Activated CD4-positive, alpha-beta T cell treated with anti-CD3 and anti-CD28 coated beads, Interleukin-2, amount 10 ng/mL, durations not matched to agents 7 days and 5 days (primary cell): ENCODE data around the gene FOXO3. TPM values are rescaled to one million over a fixed set of nuclear protein-coding genes. Genes with fewer than 3 reads are reported as not detected.

Experiments
- CTCF ChIA-PET: fragments of 350-600 bp; sonication (Branson Sonifier 250); formaldehyde crosslinking; loops from one replicate; lab custom pipeline; 2021; ENCODE audit warnings: antibody characterized with exemption; lab: Charles Lee
- POLR2A ChIA-PET: fragments of 350-600 bp; sonication (Branson Sonifier 250); formaldehyde crosslinking; loops from one replicate; lab custom pipeline; 2021; ENCODE audit warnings: antibody characterized with exemption; lab: Charles Lee
- DNase-seq: peaks from one replicate; pipeline ENCODE4 v3.0.0-alpha.2; 2020
- H3K27ac Mint-ChIP-seq: one replicate; pipeline ENCODE4 v1.8.0; 2021; ENCODE audit warnings: mild to moderate bottlenecking, moderate library complexity, mixed read lengths
- H3K27me3 Mint-ChIP-seq: one replicate; pipeline ENCODE4 v1.8.0; 2021; ENCODE audit warnings: mixed read lengths
- H3K36me3 Mint-ChIP-seq: one replicate; pipeline ENCODE4 v1.8.0; 2021; ENCODE audit warnings: low read depth, mixed read lengths
- H3K4me1 Mint-ChIP-seq: one replicate; pipeline ENCODE4 v1.8.0; 2021; ENCODE audit warnings: mixed read lengths
- H3K4me3 Mint-ChIP-seq: one replicate; pipeline ENCODE4 v1.8.0; 2021; ENCODE audit warnings: mild to moderate bottlenecking, moderate library complexity, mixed read lengths
- H3K9me3 Mint-ChIP-seq: one replicate; pipeline ENCODE4 v1.8.0; 2021; ENCODE audit warnings: mixed read lengths
- total RNA-seq, 2 experiments: library from RNA; stranded (reverse); gene quantifications; one replicate each; pipeline ENCODE4 v1.2.3, GENCODE V29; 2021

The FOXO3 gene
- total RNA-seq, 2 experiments from 2014 or later = 11.2 to 12.8 TPM

DNA sequence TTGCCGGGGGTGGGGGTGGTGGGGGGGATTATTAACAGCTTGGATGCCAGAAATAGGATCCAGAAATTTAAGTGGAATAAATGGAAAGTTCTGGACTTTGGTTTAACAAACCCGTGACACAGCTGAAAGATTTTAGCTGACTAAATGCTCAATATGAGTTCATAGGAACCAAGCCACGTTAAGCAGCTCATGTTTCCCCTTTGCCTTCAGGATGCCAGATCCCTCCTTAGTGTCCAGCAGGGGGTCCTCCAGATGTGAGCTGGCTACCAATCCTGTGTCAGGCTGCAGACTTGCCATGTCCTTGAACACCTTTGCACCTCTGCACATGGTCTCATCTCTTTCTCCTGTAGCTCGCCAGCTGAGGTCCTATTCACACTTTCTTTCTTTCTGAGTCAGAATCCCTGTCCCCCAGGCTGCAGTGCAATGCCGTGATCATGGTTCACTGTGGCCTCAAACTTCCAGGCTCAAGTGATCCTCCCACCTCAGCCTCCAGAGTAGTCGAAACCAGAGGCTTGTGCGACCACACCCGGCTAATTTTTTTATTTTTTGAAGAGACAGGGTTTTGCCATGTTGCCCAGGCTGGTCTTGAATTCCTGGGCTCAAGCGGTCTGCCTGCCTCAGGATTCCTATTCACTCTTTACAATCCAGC, 154.2 kb downstream of the FOXO3 start:
- peaks cover 3% of the 10 kb centered on the region for H3K27me3 Mint-ChIP-seq
- no peak overlapping the region for H3K4me3 Mint-ChIP-seq
- H3K27ac Mint-ChIP-seq = no peak overlapping the region
- peaks cover 4% of the 10 kb centered on the region for H3K4me1 Mint-ChIP-seq
- CTCF ChIA-PET = interaction anchor here (0.7 to 1.3 kb wide), 4 partner anchors 8 to 49 kb away, joined by 3 to 4 read pairs (median 4); no protein-coding TSS in a partner anchor
- no peak for DNase-seq
- POLR2A ChIA-PET = no interaction called here
- H3K36me3 Mint-ChIP-seq = no peaks in the 10 kb centered on the region
- no peaks in the 10 kb centered on the region for H3K9me3 Mint-ChIP-seq

DNA sequence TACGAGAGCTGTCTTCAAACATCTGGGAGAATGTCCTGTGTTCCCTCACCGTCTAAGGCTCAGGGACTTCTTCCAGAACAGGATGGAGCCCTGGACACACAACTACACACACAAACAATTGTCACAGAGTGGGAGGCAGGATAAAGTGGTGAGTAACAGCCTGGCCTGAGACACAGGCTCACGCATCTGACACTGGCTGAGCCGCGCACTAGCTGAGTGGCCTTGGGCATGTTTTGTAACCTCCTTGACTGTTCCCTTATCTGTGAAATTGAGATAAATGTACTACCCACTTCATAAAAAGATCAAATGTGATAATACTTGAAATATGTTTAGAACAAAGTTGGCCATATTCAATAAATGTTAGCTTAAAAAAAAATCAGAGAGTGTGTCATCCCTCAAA, 155.1 kb downstream of the FOXO3 start:
- ChIA-PET CTCF (no interaction called here), POLR2A (no interaction called here)
- no peak for DNase-seq
- Mint-ChIP-seq H3K36me3 (no peaks in the 10 kb centered on the region), H3K9me3 (no peaks in the 10 kb centered on the region), H3K27me3 (peaks cover 3% of the 10 kb centered on the region), H3K27ac (no peak overlapping the region), H3K4me3 (no peak overlapping the region), H3K4me1 (peaks cover 4% of the 10 kb centered on the region)

DNA sequence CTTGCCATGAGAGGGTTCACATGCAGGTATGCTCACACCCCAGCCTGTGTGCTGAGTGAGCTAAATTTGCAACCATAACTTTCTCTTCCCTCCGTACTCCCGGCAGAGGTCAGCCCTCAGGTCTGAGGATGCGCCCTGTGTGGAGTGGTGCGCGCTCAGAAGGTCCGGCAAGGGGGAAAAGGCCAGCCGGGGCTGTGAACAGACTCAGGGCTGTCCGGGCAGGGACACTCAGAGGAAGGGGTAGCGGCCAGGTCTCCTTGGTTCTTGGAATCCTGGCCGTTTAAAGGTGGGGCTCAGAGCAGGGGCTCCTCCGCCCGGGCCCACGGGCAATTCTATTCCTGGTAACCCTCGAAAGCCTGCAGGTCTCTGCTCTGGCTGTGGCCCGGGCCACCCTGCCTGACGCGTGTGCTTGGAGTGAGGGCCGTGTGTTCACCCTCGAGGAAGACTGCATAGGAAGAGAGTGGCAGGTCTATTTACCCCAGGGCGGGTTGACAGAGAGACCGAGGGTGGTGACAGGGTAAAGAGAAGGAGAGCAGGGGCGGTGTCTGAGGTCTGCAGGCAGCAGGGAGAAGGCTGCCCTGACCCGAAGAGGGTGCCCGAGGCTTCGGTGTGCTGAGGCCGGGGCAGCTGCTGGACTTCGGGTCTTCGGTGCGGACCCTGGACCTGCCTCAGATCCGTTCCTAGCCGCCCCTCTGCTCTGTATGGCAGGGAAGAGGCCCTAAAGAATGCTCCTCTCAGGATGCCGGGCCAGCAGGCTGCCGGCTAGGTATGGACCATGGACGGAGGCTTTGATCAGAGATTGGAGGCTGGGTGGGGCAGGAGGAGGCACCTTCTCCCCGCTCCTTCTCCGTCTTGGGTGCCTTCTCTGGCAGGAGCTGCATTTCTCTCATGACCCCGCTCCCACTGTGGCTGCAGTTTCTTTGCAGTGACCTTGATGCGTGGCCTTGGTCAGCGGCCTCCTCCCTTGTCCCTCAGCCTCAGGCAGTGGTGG, 156.4 kb downstream of the FOXO3 start:
- POLR2A ChIA-PET = no interaction called here
- H3K9me3 Mint-ChIP-seq = no peaks in the 10 kb centered on the region
- no peak overlapping the region for H3K4me3 Mint-ChIP-seq
- peaks cover 4% of the 10 kb centered on the region for H3K4me1 Mint-ChIP-seq
- no peak for DNase-seq
- H3K36me3 Mint-ChIP-seq = no peaks in the 10 kb centered on the region
- H3K27ac Mint-ChIP-seq = no peak overlapping the region
- peaks cover 5% of the 10 kb centered on the region for H3K27me3 Mint-ChIP-seq
- CTCF ChIA-PET = no interaction called here

DNA sequence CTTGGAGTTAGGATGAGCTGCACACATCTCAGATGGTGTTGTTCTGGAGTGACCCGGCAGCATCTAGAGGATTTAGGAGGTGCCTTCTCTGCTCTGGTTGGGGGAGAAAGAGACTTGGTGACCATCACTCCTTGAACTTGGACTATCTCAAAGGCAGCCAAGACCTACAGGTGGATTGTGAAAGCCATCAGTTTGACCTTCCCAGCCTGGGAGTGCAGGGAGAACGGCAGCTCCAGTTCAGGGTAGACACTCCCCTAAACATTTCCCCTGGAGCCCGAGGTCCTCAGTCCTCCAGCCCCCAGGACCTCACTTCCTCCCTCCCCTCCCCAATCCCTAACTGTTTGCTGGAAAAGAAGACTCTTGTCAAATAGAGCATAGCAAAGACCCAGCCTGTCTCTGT, 158.8 kb downstream of the FOXO3 start:
- H3K4me1 Mint-ChIP-seq = peaks cover under 1% of the 10 kb centered on the region
- ChIA-PET POLR2A (no interaction called here), CTCF (interaction anchor here (0.6 kb wide), 1 partner anchor 124 kb away, joined by 3 read pairs; no protein-coding TSS in a partner anchor)
- no peak overlapping the region for H3K27ac Mint-ChIP-seq
- no peaks in the 10 kb centered on the region for H3K36me3 Mint-ChIP-seq
- peaks cover 2% of the 10 kb centered on the region for H3K27me3 Mint-ChIP-seq
- H3K9me3 Mint-ChIP-seq = peaks cover 8% of the 10 kb centered on the region
- H3K4me3 Mint-ChIP-seq = no peak overlapping the region
- DNase-seq = no peak

DNA sequence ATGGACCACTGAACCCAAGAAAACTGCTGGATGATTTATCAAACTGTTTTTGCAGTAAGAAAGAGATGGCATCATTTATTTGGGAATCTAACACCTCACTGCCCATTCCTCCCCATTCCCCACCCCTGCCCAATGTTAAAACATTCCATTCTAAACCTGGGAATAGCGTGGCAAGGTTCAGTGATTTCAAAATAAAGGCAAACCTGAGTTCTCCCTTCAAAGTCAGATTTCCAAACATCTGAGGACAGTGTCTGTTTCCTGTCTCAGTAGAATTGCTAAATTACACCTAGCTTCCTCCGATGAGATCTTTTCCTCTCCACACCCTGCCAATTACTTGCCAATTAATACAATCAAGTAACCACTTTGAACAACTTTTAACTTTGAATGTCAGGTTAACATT, 160.1 kb downstream of the FOXO3 start:
- DNase-seq = no peak
- Mint-ChIP-seq H3K27me3 (peaks cover 2% of the 10 kb centered on the region), H3K27ac (no peak overlapping the region), H3K4me3 (no peak overlapping the region), H3K36me3 (peaks cover 2% of the 10 kb centered on the region), H3K4me1 (no peaks in the 10 kb centered on the region), H3K9me3 (peaks cover 10% of the 10 kb centered on the region)
- POLR2A ChIA-PET = no interaction called here
- CTCF ChIA-PET = interaction anchor here (1.0 to 1.2 kb wide), 2 partner anchors 10 to 18 kb away, joined by 3 read pairs; no protein-coding TSS in a partner anchor

DNA sequence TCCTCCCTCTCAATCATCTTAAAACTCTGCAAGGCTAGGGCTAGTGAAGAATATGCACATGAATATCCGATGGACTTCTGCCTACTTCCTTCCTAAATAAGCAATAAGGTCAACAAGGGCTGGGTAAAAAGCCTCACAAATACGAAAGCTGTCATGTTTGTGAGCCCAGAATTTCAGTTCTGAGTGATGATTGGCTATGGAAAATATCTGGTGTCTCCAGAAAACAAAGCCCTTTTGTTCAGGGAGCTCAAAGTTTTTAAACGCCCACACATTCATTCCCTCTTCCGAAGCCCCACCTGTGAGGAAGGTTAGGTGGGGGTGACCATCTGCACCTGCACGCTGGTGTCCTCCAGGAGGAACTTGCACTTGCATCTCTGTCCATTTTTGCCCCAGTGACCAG, 160.6 kb downstream of the FOXO3 start:
- H3K27ac Mint-ChIP-seq = no peak overlapping the region
- POLR2A ChIA-PET = no interaction called here

DNA sequence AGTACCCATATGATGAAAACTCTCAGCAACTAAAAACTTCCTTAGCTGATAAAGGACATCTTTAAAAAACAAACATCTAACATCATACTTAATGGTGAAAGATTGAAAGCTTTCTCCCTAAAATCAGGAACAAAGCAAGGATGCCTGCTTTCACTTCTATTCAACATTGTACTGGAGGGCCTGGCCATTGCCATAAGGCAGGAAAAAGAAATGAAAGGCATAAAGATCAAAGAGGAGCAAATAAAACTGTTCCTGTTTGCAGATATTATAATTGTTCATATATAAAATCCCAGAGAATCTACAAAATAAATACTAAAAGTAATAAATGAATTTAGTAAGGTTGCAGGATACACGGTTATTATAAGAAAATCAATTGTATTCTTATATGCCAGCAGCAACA, 162.9 kb downstream of the FOXO3 start:
- ChIA-PET CTCF (interaction anchor here (0.7 to 2.0 kb wide), 3 partner anchors 9 to 261 kb away, joined by 3 to 4 read pairs (median 4); no protein-coding TSS in a partner anchor), POLR2A (no interaction called here)
- peaks cover 10% of the 10 kb centered on the region for H3K9me3 Mint-ChIP-seq
- H3K36me3 Mint-ChIP-seq = peaks cover 2% of the 10 kb centered on the region
- peaks cover 4% of the 10 kb centered on the region for H3K27me3 Mint-ChIP-seq
- H3K27ac Mint-ChIP-seq = no peak overlapping the region
- no peak overlapping the region for H3K4me3 Mint-ChIP-seq
- no peaks in the 10 kb centered on the region for H3K4me1 Mint-ChIP-seq
- DNase-seq = no peak

More for the DNA sequence above, 160.6 kb downstream of the FOXO3 start:
- CTCF ChIA-PET = interaction anchor here (1.0 to 1.2 kb wide), 2 partner anchors 10 to 17 kb away, joined by 3 read pairs; no protein-coding TSS in a partner anchor
- Mint-ChIP-seq H3K9me3 (peaks cover 10% of the 10 kb centered on the region), H3K4me3 (no peak overlapping the region), H3K27me3 (peaks cover 2% of the 10 kb centered on the region), H3K36me3 (peaks cover 2% of the 10 kb centered on the region), H3K4me1 (no peaks in the 10 kb centered on the region)
- no peak for DNase-seq

DNA sequence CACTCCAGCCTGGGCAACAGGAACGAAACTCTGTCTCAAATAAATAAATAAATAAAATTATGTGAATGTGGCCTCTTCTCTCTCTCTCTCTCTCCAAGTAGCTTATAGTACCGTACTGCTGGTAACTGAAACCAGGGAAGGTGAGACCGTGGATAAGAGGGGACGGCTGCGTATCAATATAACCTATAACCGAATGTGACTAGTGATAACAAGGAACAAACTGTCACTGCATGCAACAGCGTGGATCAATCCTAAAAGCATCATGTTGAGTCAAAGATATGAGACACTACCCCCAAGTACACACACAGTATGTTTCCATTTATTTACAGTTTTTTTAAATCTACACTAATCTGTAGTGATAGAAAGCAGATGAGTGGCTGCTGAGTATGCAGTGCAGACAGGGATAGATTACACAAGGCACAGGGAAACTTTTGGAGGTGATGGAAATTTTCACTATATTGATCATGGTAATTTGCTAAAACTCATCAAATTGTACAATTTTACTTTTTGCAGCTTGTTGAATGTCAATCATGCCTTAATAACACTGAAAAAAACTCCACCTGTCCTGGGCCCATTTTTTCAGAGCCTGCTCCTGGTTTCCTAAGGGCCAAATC, 166.1 kb downstream of the FOXO3 start:
- ChIA-PET POLR2A (no interaction called here), CTCF (no interaction called here)
- Mint-ChIP-seq H3K9me3 (peaks cover 10% of the 10 kb centered on the region), H3K4me1 (no peaks in the 10 kb centered on the region), H3K27me3 (peaks cover 2% of the 10 kb centered on the region), H3K36me3 (peaks cover 2% of the 10 kb centered on the region), H3K4me3 (no peak overlapping the region), H3K27ac (no peak overlapping the region)
- DNase-seq = no peak

DNA sequence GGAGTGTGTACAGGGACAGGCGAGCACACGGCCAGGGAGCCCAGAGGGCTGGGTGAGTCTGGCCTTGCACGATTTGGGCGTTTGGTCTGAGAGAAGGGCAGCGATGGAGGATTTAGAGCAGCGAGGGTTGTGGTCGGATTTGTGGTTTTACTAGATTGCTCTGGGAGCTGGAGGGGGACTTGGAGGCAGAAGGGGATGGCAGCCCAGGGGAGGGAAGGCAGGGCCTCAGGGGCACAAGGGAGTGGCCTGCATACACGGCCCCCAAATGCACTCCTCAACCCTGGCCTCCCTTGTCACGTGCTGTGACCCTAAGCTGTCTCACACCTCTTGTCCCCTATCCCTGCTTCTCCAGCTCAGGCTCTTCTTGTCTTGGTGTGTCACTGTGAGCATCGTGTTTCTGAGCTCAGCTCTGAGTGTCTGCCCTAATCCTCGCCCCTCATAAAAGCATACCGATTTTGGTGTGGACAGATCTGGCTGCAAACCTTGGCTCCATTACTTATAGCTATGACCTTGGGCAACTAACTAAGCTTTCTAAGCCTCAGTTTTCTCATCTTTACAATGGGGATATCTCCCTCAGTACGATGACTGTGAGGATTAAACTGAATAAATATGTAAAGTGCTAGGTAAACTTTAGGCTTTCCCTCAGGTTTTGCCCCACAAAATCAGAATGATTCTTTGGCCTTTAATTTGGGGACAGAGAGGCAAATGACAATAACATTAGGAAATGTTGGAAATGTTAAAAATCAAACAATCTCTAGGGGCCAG, 167.4 kb downstream of the FOXO3 start:
- Mint-ChIP-seq H3K4me1 (no peaks in the 10 kb centered on the region), H3K36me3 (peaks cover 2% of the 10 kb centered on the region), H3K4me3 (no peak overlapping the region), H3K27me3 (peaks cover 2% of the 10 kb centered on the region), H3K9me3 (peaks cover 10% of the 10 kb centered on the region), H3K27ac (no peak overlapping the region)
- ChIA-PET CTCF (no interaction called here), POLR2A (no interaction called here)
- DNase-seq = no peak

DNA sequence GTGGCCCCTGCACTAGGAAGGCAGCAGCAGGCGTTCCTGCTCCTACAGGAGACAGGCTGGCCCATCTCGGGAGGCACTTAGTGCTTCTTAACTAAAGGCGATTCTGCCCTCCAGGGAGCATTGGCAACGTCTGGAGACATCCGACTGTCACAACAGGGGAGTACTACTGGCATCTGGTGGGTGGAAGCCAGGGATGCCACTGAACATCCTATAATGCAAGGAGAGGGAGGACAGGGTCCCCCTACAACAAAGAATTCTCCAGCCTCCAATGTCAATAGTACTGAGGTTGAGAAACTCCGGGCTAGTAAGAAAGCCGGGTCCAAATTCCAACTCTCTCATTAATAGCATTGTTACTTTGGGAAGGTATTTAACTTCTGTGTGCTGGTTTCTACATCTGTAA, 168.1 kb downstream of the FOXO3 start:
- POLR2A ChIA-PET = no interaction called here
- H3K9me3 Mint-ChIP-seq = peaks cover 6% of the 10 kb centered on the region
- H3K4me3 Mint-ChIP-seq = no peak overlapping the region
- DNase-seq = no peak
- H3K4me1 Mint-ChIP-seq = no peaks in the 10 kb centered on the region
- CTCF ChIA-PET = no interaction called here
- peaks cover 2% of the 10 kb centered on the region for H3K27me3 Mint-ChIP-seq
- H3K27ac Mint-ChIP-seq = no peak overlapping the region
- H3K36me3 Mint-ChIP-seq = peaks cover 2% of the 10 kb centered on the region

DNA sequence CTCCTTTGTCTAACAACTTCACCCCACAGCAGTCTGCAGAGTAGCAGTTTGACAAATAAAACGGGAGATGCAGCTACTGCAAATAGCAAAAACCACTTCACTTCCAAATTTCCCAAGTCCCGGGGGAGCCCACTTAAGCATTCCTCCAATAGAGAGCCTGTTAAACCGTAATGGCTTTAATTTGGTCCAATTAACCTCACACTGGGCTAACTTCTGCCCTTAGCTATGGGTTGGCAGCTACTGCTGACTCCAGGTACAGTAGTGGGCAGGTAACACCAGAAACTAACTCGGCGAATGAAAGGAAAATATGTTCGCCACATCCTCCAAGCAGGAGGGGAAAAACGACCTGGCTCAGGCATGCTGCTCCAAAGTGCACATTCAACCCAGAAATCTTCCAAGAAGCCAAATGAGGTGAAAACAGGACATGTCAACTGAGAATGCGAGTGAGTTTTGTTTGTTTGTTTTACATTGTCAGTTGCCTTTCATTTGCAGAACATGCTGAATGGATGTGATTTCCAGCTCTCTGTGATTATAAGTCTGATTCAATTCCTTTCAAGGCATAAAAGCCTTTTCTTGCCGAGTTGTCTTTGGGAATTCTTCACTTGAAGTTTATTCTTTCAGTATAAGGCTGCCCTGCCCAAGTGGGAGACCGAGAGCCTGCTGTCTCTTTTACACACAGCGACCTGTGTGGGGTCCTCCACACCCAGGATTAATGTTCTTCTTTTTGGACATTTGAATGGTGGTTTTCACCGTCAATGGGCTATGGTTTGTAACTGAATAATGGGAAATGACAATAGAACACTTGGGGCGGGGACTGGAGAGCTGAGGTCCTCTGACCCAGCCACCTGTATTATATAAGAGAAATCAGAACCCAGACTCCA, 170.2 kb downstream of the FOXO3 start:
- no peak overlapping the region for H3K27ac Mint-ChIP-seq
- no peaks in the 10 kb centered on the region for H3K4me1 Mint-ChIP-seq
- H3K27me3 Mint-ChIP-seq = peaks cover 4% of the 10 kb centered on the region
- DNase-seq = no peak
- H3K4me3 Mint-ChIP-seq = no peak overlapping the region
- CTCF ChIA-PET = interaction anchor here (0.5 to 1.3 kb wide), 4 partner anchors 10 to 422 kb away, joined by 3 to 4 read pairs (median 3); no protein-coding TSS in a partner anchor
- POLR2A ChIA-PET = no interaction called here
- no peaks in the 10 kb centered on the region for H3K36me3 Mint-ChIP-seq
- no peaks in the 10 kb centered on the region for H3K9me3 Mint-ChIP-seq
